Measurements from ENCODE around the gene TUFM.
"Not testable (repeated sequence)": the region's sequence is repeated elsewhere in the genome, so short reads cannot be mapped to it uniquely, and the experiment has no call there.

Gene TUFM

DNA sequence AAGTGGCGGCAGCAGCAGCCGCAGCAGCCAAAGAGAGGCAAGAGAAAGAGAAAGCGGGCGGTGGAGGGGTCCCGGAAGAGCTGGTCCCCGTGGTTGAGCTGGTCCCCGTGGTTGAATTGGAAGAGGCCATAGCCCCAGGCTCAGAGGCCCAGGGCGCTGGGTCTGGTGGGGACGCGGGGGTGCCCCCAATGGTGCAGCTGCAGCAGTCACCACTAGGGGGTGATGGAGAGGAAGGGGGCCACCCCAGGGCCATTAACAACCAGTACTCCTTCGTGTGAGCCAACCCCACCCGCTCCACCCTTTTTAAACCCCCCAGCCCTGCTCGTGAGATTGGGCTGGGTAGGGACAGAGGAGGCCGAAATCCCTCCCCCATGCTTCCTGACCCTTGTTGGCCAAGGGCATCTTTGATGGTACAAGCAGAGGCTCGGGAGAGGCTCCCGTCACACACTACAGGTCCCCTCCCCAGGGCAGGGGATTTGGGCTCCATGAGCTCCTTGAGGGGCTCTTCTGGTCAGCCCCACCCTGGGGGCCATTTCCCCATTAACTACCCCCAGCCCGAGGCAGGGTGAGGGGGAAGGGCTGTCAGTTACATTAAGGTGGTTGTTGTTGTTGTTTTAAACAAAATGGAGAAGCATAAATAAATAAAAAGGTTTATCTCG is 27.5 kb upstream of the TUFM start:
- no peak for DNase-seq (ENCODE audit: low read depth)
- TF ChIP-seq, protein P1, sequence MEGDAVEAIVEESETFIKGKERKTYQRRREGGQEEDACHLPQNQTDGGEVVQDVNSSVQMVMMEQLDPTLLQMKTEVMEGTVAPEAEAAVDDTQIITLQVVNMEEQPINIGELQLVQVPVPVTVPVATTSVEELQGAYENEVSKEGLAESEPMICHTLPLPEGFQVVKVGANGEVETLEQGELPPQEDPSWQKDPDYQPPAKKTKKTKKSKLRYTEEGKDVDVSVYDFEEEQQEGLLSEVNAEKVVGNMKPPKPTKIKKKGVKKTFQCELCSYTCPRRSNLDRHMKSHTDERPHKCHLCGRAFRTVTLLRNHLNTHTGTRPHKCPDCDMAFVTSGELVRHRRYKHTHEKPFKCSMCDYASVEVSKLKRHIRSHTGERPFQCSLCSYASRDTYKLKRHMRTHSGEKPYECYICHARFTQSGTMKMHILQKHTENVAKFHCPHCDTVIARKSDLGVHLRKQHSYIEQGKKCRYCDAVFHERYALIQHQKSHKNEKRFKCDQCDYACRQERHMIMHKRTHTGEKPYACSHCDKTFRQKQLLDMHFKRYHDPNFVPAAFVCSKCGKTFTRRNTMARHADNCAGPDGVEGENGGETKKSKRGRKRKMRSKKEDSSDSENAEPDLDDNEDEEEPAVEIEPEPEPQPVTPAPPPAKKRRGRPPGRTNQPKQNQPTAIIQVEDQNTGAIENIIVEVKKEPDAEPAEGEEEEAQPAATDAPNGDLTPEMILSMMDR (conservative IDR thresholded peaks at IDR 0.05; ENCODE audit: low read depth, low read length) = peak; percentile 71
- no peak overlapping the region for H3K4me3 ChIP-seq (ENCODE audit: low read length)

- H3K4me3 ChIP-seq (ENCODE audit: low read length) = no peak overlapping the region
- TF ChIP-seq, protein P1 (conservative IDR thresholded peaks at IDR 0.05; ENCODE audit: low read depth, low read length) = no peak
- DNase-seq (ENCODE audit: low read depth) = no peak
Measured at GRCh38 chr16:28872952-28873351, 26.8 kb upstream of the TUFM start.

- no peak overlapping the region for H3K4me3 ChIP-seq (ENCODE audit: low read length)
- TF ChIP-seq, protein P1 (conservative IDR thresholded peaks at IDR 0.05; ENCODE audit: low read depth, low read length) = no peak
- DNase-seq (ENCODE audit: low read depth) = no peak
Measured at GRCh38 chr16:28869201-28869600, 23.1 kb upstream of the TUFM start.

DNA sequence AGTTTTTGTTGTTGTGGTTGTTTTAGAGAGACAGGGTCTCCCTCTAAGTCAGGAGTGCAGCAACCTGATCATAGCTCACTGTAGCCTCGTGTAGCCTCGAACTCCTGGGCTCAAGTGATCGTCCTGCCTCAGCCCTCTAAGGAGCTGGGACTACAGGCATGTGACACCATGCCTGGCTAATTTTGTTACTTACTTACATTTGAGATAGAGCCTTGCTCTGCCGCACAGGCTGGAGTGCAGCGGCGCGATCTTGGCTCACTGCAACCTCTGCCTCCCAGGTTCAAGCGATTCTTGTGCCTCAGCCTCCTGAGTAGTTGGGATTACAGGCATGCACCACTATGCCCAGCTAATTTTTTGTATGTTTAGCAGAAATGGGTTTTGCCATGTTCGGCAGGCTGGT is 21.5 kb upstream of the TUFM start:
- DNase-seq (ENCODE audit: low read depth); H3K4me3 ChIP-seq (ENCODE audit: low read length): not testable (repeated sequence)

DNA sequence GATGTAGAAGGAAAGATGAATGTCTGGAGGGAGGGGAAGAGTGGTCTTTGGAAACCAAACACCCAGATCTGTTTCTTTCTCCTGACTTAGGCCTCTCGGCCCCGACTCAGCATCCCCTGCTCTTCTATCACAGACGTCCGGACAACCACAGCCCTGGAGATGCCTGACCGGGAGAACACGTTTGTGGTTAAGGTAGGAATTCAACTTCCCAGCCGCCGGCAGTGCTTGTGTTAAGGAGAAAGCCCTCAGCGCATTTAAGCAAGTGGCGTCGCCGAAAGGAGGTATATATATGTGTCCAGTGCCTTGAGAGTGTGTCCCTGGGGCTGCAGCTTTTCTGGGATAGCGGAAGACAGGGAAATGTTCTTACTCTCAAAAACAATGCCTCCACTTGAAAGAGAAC is 21.1 kb upstream of the TUFM start:
- TF ChIP-seq, protein P1 (conservative IDR thresholded peaks at IDR 0.05; ENCODE audit: low read depth, low read length) = no peak
- no peak overlapping the region for H3K4me3 ChIP-seq (ENCODE audit: low read length)
- DNase-seq (ENCODE audit: low read depth) = no peak

- H3K4me3 ChIP-seq (ENCODE audit: low read length) = no peak overlapping the region
- no peak for DNase-seq (ENCODE audit: low read depth)
- TF ChIP-seq, protein P1 (conservative IDR thresholded peaks at IDR 0.05; ENCODE audit: low read depth, low read length) = no peak
Measured at GRCh38 chr16:28866454-28866804, 20.3 kb upstream of the TUFM start.

GRCh38 chr16:28865722-28866453 is 19.7 kb upstream of the TUFM start:
- TF ChIP-seq, protein P1 (conservative IDR thresholded peaks at IDR 0.05; ENCODE audit: low read depth, low read length) = no peak
- DNase-seq (ENCODE audit: low read depth) = no peak
- H3K4me3 ChIP-seq (ENCODE audit: low read length) = no peak overlapping the region

Measured in retinal pigment epithelial cell (primary cell).